CD4-positive, alpha-beta T cell (primary cell): ENCODE data around the gene LRRC2. TPM values are rescaled to one million over a fixed set of nuclear protein-coding genes. Genes with fewer than 3 reads are reported as not detected.

Experiments
- ATAC-seq: fragments of 200-7000 bp; cut with Tn5 transposase; one replicate; pipeline ENCODE4 v1.10.0; 2022; ENCODE audit warnings: mild to moderate bottlenecking; ENCODE audit not compliant: poor library complexity
- CTCF ChIA-PET: fragments of 350-600 bp; sonication (Branson Sonifier 250); formaldehyde crosslinking; loops from one replicate; lab custom pipeline; 2021; ENCODE audit warnings: antibody characterized with exemption, inconsistent platforms; lab: Charles Lee
- POLR2A ChIA-PET: fragments of 350-600 bp; sonication (Branson Sonifier 250); formaldehyde crosslinking; loops from one replicate; lab custom pipeline; 2021; ENCODE audit warnings: antibody characterized with exemption, inconsistent platforms; lab: Charles Lee
- DNase-seq, 14 experiments: peaks; one replicate each; pipeline ENCODE4 v3.0.0-alpha.2; 2013 to 2020; ENCODE audit warnings: mixed read lengths in 2 of 14
- H3K27ac ChIP-seq, 2 donors: one replicate each; pipeline versions ENCODE4 v1.5.1 to v1.7.0; 2013; ENCODE audit warnings: low read length in 2 of 2, low read depth in 1 of 2, mild to moderate bottlenecking in 1 of 2
- H3K27me3 ChIP-seq, 2 experiments: 1 replicate in 1 of 2; 2 replicates in 1 of 2; pipeline versions ENCODE4 v1.6.1 to v1.7.0; 2013; ENCODE audit warnings: low read length in 2 of 2, control low read depth in 1 of 2, mild to moderate bottlenecking in 1 of 2, moderate library complexity in 1 of 2; ENCODE audit not compliant: insufficient read depth in 2 of 2, control insufficient read depth in 1 of 2
- H3K36me3 ChIP-seq: one replicate; pipeline ENCODE4 v1.6.1; 2013; ENCODE audit warnings: low read length, control low read depth; ENCODE audit not compliant: insufficient read depth
- H3K4me1 ChIP-seq: one replicate; pipeline ENCODE4 v1.6.1; 2013; ENCODE audit warnings: low read length, control low read depth; ENCODE audit not compliant: insufficient read depth
- H3K4me3 ChIP-seq: one replicate; pipeline ENCODE4 v1.5.1; 2013; ENCODE audit warnings: mild to moderate bottlenecking, low read length, moderate library complexity
- H3K9me3 ChIP-seq, 2 experiments: 1 replicate in 1 of 2; 2 replicates in 1 of 2; pipeline versions ENCODE4 v1.6.1 to v1.7.0; 2013; ENCODE audit warnings: low read length in 2 of 2, mild to moderate bottlenecking in 2 of 2, control low read depth in 1 of 2, moderate library complexity in 1 of 2; ENCODE audit not compliant: control insufficient read depth in 1 of 2, insufficient read depth in 1 of 2
- H3K27ac Mint-ChIP-seq: one replicate; pipeline ENCODE4 v1.8.0; 2020; ENCODE audit warnings: mixed read lengths
- H3K27me3 Mint-ChIP-seq: one replicate; pipeline ENCODE4 v1.8.0; 2021; ENCODE audit warnings: mixed read lengths
- H3K36me3 Mint-ChIP-seq: one replicate; pipeline ENCODE4 v1.8.0; 2021; ENCODE audit warnings: low read depth, mixed read lengths
- H3K4me1 Mint-ChIP-seq: one replicate; pipeline ENCODE4 v1.8.0; 2021; ENCODE audit warnings: low read depth, mixed read lengths
- H3K4me3 Mint-ChIP-seq: one replicate; pipeline ENCODE4 v1.8.0; 2020; ENCODE audit warnings: mild to moderate bottlenecking, mixed read lengths
- H3K9me3 Mint-ChIP-seq: one replicate; pipeline ENCODE4 v1.8.0; 2020; ENCODE audit warnings: mixed read lengths
- CTCF ChIP-seq: fragments of 200-600 bp; IDR thresholded peaks from one replicate; pipeline ENCODE4 v1.8.0; 2022; ENCODE audit warnings: antibody characterized with exemption, mild to moderate bottlenecking
- intact Hi-C, 2 experiments: fragments of 100-400 bp; cut with DNase I in 1 of 2; cut with micrococcal nuclease in 1 of 2; formaldehyde crosslinking; loops; one replicate each; pipeline versions ENCODE4 v1.15.1 to v1.9.0; 2023 to 2025; cut with DNase I, micrococcal nuclease
- total RNA-seq, 174 experiments: library from RNA in 2 of 174; stranded (reverse) in 2 of 174; gene quantifications; one replicate each; pipeline ENCODE4 v1.2.3 and lab custom pipeline; 2021 to 2026

Gene LRRC2
- total RNA-seq, 2 experiments from 2014 or later: 0.59 to 0.91 TPM

DNA sequence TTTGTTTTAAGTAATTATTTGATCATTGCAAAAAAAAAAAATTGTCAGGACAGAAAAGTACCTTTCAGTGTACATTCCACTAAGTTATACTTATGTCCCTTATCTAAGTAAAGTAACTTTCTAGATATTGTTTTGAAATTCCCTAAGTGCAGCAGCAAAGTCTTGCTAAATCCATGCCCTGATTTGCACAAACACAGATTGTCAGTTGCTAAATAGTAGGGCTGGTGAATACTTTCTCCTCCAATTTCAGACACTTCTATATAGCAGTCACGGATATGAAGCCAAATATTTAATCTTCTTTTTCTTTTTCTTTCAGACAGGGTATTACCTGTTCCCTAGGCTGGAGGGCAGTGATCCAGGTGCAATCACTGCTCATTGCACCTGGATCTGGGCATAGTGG lies 12.9 kb downstream of the LRRC2 start:
- Histone ChIP-seq H3K27me3 (no peaks in the 10 kb centered on the region), H3K27ac (no peak overlapping the region), H3K4me1 (peaks cover 9% of the 10 kb centered on the region), H3K9me3 (no peaks in the 10 kb centered on the region), H3K36me3 (no peaks in the 10 kb centered on the region), H3K4me3 (no peak overlapping the region)
- Mint-ChIP-seq H3K27ac (no peak overlapping the region), H3K9me3 (no peaks in the 10 kb centered on the region), H3K4me1 (peaks cover 15% of the 10 kb centered on the region), H3K27me3 (no peaks in the 10 kb centered on the region), H3K4me3 (no peak overlapping the region), H3K36me3 (no peaks in the 10 kb centered on the region)
- ATAC-seq (no peak), DNase-seq (no peak)
- ChIA-PET POLR2A (no interaction called here), CTCF (interaction anchor here (1.0 to 5.8 kb wide), 2 partner anchors 11 to 64 kb away, joined by 3 to 53 read pairs; no protein-coding TSS in a partner anchor)
- intact Hi-C loops: no loop called here
- TF ChIP-seq CTCF: no peak

DNA sequence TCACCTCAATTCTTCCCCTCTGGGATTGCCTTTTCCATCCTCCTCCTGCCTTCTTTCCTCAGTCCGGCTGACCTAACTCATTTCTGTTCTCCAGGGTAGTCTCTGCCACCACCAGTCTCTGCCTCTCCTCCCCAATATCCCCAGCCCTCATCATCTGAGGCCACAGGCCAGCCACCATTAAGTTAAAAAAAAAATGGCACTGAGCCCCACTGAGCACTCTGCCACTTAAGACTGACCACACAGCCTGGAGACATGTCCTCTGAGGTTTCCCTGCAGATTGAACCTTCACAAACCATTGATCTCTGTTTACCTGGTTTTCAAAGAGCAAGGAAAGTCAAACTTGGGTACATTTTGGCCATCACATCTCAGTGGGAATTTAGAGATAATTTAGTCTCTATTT lies 13.6 kb downstream of the LRRC2 start:
- ATAC-seq: no peak
- peaks cover 13% of the 10 kb centered on the region for H3K4me1 Mint-ChIP-seq
- no peak for DNase-seq
- no peaks in the 10 kb centered on the region for H3K36me3 Mint-ChIP-seq
- Histone ChIP-seq H3K27me3 (no peaks in the 10 kb centered on the region), H3K36me3 (no peaks in the 10 kb centered on the region), H3K4me1 (peaks cover 3% of the 10 kb centered on the region), H3K9me3 (no peaks in the 10 kb centered on the region), H3K4me3 (no peak overlapping the region), H3K27ac (no peak overlapping the region)
- CTCF ChIA-PET: interaction anchor here (5.8 kb wide), 1 partner anchor 63 kb away, joined by 53 read pairs; no protein-coding TSS in a partner anchor
- TF ChIP-seq CTCF: no peak
- no peak overlapping the region for H3K4me3 Mint-ChIP-seq
- H3K27ac Mint-ChIP-seq: no peak overlapping the region
- intact Hi-C loops: no loop called here
- H3K27me3 Mint-ChIP-seq: no peaks in the 10 kb centered on the region
- no peaks in the 10 kb centered on the region for H3K9me3 Mint-ChIP-seq
- POLR2A ChIA-PET: interaction anchor here (2.0 kb wide), 1 partner anchor 13 kb away, joined by 12 read pairs; no protein-coding TSS in a partner anchor

DNA sequence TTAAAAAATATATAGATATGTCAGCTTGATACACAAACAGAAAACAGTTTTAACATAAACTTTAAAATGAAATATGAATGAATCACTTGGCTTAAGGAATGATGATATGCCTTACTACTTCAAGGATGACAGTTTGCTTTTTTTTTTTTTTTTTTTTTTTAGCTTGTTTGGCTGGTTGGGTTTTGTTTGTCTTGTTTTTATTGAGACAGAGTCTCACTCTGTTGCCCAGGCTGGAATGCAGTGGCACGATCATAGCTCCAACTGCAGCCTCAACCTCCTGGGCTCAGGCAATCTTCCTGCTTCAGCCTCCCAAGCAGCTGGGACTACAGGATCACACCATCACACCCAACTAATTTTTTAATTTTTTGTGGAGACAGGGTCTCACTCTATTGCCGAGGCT lies 14.5 kb downstream of the LRRC2 start:
- Histone ChIP-seq H3K36me3 (no peaks in the 10 kb centered on the region), H3K27me3 (no peaks in the 10 kb centered on the region), H3K9me3 (no peaks in the 10 kb centered on the region), H3K4me3 (no peak overlapping the region), H3K4me1 (peaks cover 3% of the 10 kb centered on the region), H3K27ac (no peak overlapping the region)
- Mint-ChIP-seq H3K36me3 (no peaks in the 10 kb centered on the region), H3K27me3 (no peaks in the 10 kb centered on the region), H3K27ac (no peak overlapping the region), H3K4me1 (peaks cover 17% of the 10 kb centered on the region), H3K4me3 (no peak overlapping the region), H3K9me3 (no peaks in the 10 kb centered on the region)
- DNase-seq: no peak
- intact Hi-C loops: no loop called here
- POLR2A ChIA-PET: interaction anchor here (1.1 to 2.0 kb wide), 2 partner anchors 12 to 63 kb away, joined by 3 to 12 read pairs; no protein-coding TSS in a partner anchor
- ATAC-seq: no peak
- TF ChIP-seq CTCF: no peak
- CTCF ChIA-PET: interaction anchor here (0.7 to 5.8 kb wide), 3 partner anchors 9 to 341 kb away, joined by 3 to 53 read pairs (median 4); no protein-coding TSS in a partner anchor
